B cell (primary cell): ENCODE results near the gene MVD. TPM values are rescaled to one million over a fixed set of nuclear protein-coding genes. Genes with fewer than 3 reads are reported as not detected.

Experiments
- ATAC-seq: fragments of 200-7000 bp; cut with Tn5 transposase; one replicate; pipeline ENCODE4 v1.10.0; 2021; ENCODE audit warnings: low read depth, mild to moderate bottlenecking, moderate number of reproducible peaks, moderate library complexity
- CTCF ChIA-PET: fragments of 350-600 bp; sonication (Branson Sonifier 250); formaldehyde crosslinking; loops from one replicate; lab custom pipeline; 2021; ENCODE audit warnings: antibody characterized with exemption, inconsistent platforms; lab: Charles Lee
- POLR2A ChIA-PET: fragments of 350-600 bp; sonication (Branson Sonifier 250); formaldehyde crosslinking; loops from one replicate; lab custom pipeline; 2021; ENCODE audit warnings: antibody characterized with exemption; lab: Charles Lee
- DNase-seq: peaks from one replicate; pipeline ENCODE4 v3.0.0; 2013
- H2AFZ ChIP-seq: 2 replicates; pipeline ENCODE4 v1.6.1; 2012; ENCODE audit warnings: mild to moderate bottlenecking, low read depth, low read length; ENCODE audit not compliant: insufficient read depth, poor library complexity, severe bottlenecking
- H3K27ac ChIP-seq, 2 donors: 1 replicate in 1 of 2; 2 replicates in 1 of 2; pipeline ENCODE4 v1.5.1; 2012 to 2013; ENCODE audit warnings: low read length in 2 of 2, mild to moderate bottlenecking in 2 of 2, moderate library complexity in 1 of 2
- H3K27me3 ChIP-seq, 4 experiments: fragments of 200-600 bp in 1 of 4; sonication (generic) in 1 of 4; replicated peaks in 1 of 4; 1 replicate in 2 of 4; 2 replicates in 2 of 4; pipeline versions ENCODE4 v1.6.1 to v1.7.0; 2013 to 2016; ENCODE audit warnings: low read length in 3 of 4, mild to moderate bottlenecking in 2 of 4, mixed read lengths in 1 of 4, moderate library complexity in 1 of 4; ENCODE audit not compliant: insufficient read depth in 4 of 4, control insufficient read depth in 3 of 4; ENCODE audit errors: control extremely low read depth in 1 of 4
- H3K36me3 ChIP-seq, 2 experiments: replicated peaks in 1 of 2; 1 replicate in 1 of 2; 2 replicates in 1 of 2; pipeline versions ENCODE4 v1.6.1 to v1.7.1; 2013; ENCODE audit warnings: low read length in 1 of 2; ENCODE audit not compliant: insufficient read depth in 2 of 2, control insufficient read depth in 1 of 2; ENCODE audit errors: control extremely low read depth in 1 of 2, extremely low read depth in 1 of 2
- H3K4me1 ChIP-seq, 2 donors: fragments of 200-600 bp in 1 of 2; sonication (generic) in 1 of 2; 1 replicate in 1 of 2; 2 replicates in 1 of 2; pipeline versions ENCODE4 v1.5.1 to v1.6.1; 2013 to 2017; ENCODE audit warnings: low read length in 2 of 2; ENCODE audit not compliant: control insufficient read depth in 2 of 2, insufficient read depth in 2 of 2
- H3K4me2 ChIP-seq: replicated peaks from 2 replicates; pipeline ENCODE3; 2012; ENCODE audit warnings: mild to moderate bottlenecking, low read depth, low read length; ENCODE audit not compliant: poor library complexity, severe bottlenecking
- H3K4me3 ChIP-seq, 5 experiments: fragments of 200-600 bp in 1 of 5; sonication (generic) in 1 of 5; 1 replicate in 3 of 5; 2 replicates in 2 of 5; pipeline versions ENCODE4 v1.5.1 to v1.7.0; 2011 to 2016; ENCODE audit warnings: low read length in 4 of 5, mild to moderate bottlenecking in 4 of 5, low read depth in 2 of 5, control low read depth in 1 of 5, moderate library complexity in 1 of 5; ENCODE audit not compliant: insufficient read depth in 1 of 5; ENCODE audit errors: control extremely low read depth in 1 of 5, extremely low read depth in 1 of 5
- H3K79me2 ChIP-seq: fragments of 200-600 bp; sonication (generic); one replicate; pipeline ENCODE4 v1.6.0; 2016; ENCODE audit warnings: low read length; ENCODE audit not compliant: control insufficient read depth, insufficient read depth
- H3K9ac ChIP-seq: fragments of 200-600 bp; sonication (generic); 2 replicates; pipeline ENCODE4 v1.6.1; 2017; ENCODE audit warnings: mild to moderate bottlenecking, low read length, moderate library complexity
- H3K9me3 ChIP-seq, 3 donors: one replicate each; pipeline versions ENCODE4 v1.6.1 to v1.7.1; 2013; ENCODE audit warnings: low read length in 2 of 3; ENCODE audit not compliant: control insufficient read depth in 2 of 3, insufficient read depth in 1 of 3; ENCODE audit errors: control extremely low read depth in 1 of 3
- H4K20me1 ChIP-seq: 2 replicates; pipeline ENCODE4 v1.6.0; 2012; ENCODE audit warnings: mild to moderate bottlenecking, low read length; ENCODE audit not compliant: insufficient read depth, control insufficient read depth, poor library complexity, severe bottlenecking
- H3K27ac Mint-ChIP-seq: one replicate; pipeline ENCODE4 v1.8.0; 2021; ENCODE audit warnings: mixed read lengths
- H3K27me3 Mint-ChIP-seq: one replicate; pipeline ENCODE4 v1.8.0; 2021; ENCODE audit warnings: mixed read lengths
- H3K4me1 Mint-ChIP-seq: one replicate; pipeline ENCODE4 v1.8.0; 2021; ENCODE audit warnings: mixed read lengths
- H3K4me3 Mint-ChIP-seq: one replicate; pipeline ENCODE4 v1.8.0; 2021; ENCODE audit warnings: mixed read lengths
- H3K9me3 Mint-ChIP-seq: one replicate; pipeline ENCODE4 v1.8.0; 2022; ENCODE audit warnings: mixed read lengths; ENCODE audit not compliant: insufficient read depth
- EZH2 ChIP-seq: IDR thresholded peaks from 2 replicates; pipeline ENCODE4 v1.6.1; 2012; ENCODE audit warnings: borderline replicate concordance, low read depth, mild to moderate bottlenecking, moderate library complexity, low read length; ENCODE audit not compliant: insufficient read depth, poor library complexity, severe bottlenecking
- WGBS: methylation state at CpG from one replicate; pipeline ENCODE4 v1.1.5; 2013; ENCODE audit warnings: missing lambda C conversion rate; ENCODE audit not compliant: insufficient coverage; 5-methylcytosine and 5-hydroxymethylcytosine counted together
- intact Hi-C: fragments of 100-400 bp; cut with micrococcal nuclease; formaldehyde crosslinking; loops from one replicate; pipeline ENCODE4 v1.10.0; 2022
- polyA plus RNA-seq: library from polyadenylated mRNA; depleted of rRNA; stranded (reverse); fragments of >200 nt; gene quantifications from 2 replicates; pipeline ENCODE4 v1.2.3, GENCODE V29; 2012
- total RNA-seq, 2 donors: library from RNA; stranded (reverse); fragments of 120-200 nt in 1 of 2; gene quantifications; 1 replicate in 1 of 2; 2 replicates in 1 of 2; pipeline versions ENCODE4 v1.2.3 to v1.2.4, GENCODE V29; 2013 to 2022
- TF ChIP-seq, protein P1 (sequence below): fragments of 200-600 bp; IDR thresholded peaks from one replicate; pipeline ENCODE4 v1.8.0; 2022; ENCODE audit warnings: antibody characterized with exemption, mild to moderate bottlenecking

MVD gene
- total and polyA plus RNA-seq, 2 donors (not counting 1 experiment from before 2014, with no cell fraction given), result 40.9 to 95.4 TPM

DNA sequence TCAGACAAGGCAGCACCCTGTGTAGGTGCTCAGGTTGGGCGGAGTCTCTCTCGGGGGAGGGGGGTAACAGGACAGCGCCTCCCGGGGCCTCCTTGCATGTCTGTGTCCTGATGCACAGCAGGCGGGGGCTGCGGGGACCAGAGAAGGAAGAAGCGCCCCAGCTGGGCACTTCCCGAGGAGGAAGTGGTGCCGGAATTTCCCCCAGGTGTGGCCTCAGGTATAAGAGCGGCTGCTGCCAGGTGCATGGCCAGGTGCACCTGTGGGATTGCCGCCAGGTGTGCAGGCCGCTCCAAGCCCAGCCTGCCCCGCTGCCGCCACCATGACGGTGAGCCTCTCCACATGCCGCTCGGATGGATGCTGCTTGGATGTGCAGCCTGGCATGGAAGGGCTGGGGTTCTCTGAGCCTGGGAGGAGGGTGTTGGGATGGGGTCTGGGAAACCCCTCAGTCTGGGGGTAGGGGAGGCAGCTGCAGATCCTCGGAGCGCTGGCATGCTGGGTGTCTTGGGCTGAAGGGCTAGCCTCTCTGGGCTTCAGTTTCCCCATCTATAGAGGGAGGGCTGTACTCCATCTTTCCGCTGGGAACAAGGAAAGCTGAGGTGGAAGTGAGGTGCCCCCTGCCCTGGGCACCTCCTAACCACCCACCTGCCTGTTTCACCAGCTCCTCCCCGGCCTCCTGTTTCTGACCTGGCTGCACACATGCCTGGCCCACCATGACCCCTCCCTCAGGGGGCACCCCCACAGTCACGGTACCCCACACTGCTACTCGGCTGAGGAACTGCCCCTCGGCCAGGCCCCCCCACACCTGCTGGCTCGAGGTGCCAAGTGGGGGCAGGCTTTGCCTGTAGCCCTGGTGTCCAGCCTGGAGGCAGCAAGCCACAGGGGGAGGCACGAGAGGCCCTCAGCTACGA, 24.3 kb downstream of the MVD start, which contains the start of gene IL17C:
Gene IL17C (plus strand): TSS at position 250 of the 908 bp plus-strand sequence. CDS start 70 bp downstream, at position 320.
- intact Hi-C loops, result loop anchor here (1.0 to 10.0 kb wide), 2 partner anchors 13 to 146 kb away; partner anchors contain the start of genes CYBA and PIEZO1
- TF ChIP-seq EZH2, result no peak
- TF ChIP-seq, protein P1, sequence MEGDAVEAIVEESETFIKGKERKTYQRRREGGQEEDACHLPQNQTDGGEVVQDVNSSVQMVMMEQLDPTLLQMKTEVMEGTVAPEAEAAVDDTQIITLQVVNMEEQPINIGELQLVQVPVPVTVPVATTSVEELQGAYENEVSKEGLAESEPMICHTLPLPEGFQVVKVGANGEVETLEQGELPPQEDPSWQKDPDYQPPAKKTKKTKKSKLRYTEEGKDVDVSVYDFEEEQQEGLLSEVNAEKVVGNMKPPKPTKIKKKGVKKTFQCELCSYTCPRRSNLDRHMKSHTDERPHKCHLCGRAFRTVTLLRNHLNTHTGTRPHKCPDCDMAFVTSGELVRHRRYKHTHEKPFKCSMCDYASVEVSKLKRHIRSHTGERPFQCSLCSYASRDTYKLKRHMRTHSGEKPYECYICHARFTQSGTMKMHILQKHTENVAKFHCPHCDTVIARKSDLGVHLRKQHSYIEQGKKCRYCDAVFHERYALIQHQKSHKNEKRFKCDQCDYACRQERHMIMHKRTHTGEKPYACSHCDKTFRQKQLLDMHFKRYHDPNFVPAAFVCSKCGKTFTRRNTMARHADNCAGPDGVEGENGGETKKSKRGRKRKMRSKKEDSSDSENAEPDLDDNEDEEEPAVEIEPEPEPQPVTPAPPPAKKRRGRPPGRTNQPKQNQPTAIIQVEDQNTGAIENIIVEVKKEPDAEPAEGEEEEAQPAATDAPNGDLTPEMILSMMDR, result no peak
- H3K4me1 Mint-ChIP-seq, result peaks cover 73% of the 10 kb centered on the region
- Histone ChIP-seq H3K4me3 (peak within 1 kb of the TSS in 3 of 5 experiments; percentile 8 to 17 (median 17)), H2AFZ (no peak within 1 kb of the TSS), H3K4me2 (peak within 1 kb of the TSS; percentile 70), H3K27me3 (peaks cover 0 to 8% (median 0%) of the 10 kb centered on the region in 4 experiments), H4K20me1 (peaks cover 70% of the 10 kb centered on the region), H3K9ac (peak within 1 kb of the TSS; percentile 14), H3K9me3 (peaks cover 0 to 37% (median 0%) of the 10 kb centered on the region in 3 donors), H3K79me2 (peaks cover 13% of the 10 kb centered on the region), H3K4me1 (peaks cover 58 to 76% of the 10 kb centered on the region in 2 donors), H3K36me3 (peaks cover 0 to 11% of the 10 kb centered on the region in 2 experiments), H3K27ac (no peak within 1 kb of the TSS)
- peak within 1 kb of the TSS; percentile 53 for H3K27ac Mint-ChIP-seq
- H3K4me3 Mint-ChIP-seq, result peak within 1 kb of the TSS; percentile 27
- DNase-seq (peak; percentile 81), ATAC-seq (no peak)
- no peaks in the 10 kb centered on the region for H3K27me3 Mint-ChIP-seq
- POLR2A ChIA-PET, result interaction anchor here (0.6 to 3.0 kb wide), 5 partner anchors 11 to 63 kb away, joined by 3 to 32 read pairs (median 5); partner anchors contain the start of gene CYBA
- WGBS, result 17% methylated on average over 24 of the region's 27 CpGs
- H3K9me3 Mint-ChIP-seq, result no peaks in the 10 kb centered on the region
- CTCF ChIA-PET, result interaction anchor here (0.6 to 2.9 kb wide), 7 partner anchors 26 to 529 kb away, joined by 3 to 9 read pairs (median 4); partner anchors contain the start of gene ZC3H18
